Retinal pigment epithelial cell (primary cell): Measurements from ENCODE around the gene PRSS57.

Source experiments
- DNase-seq: peaks from one replicate; pipeline ENCODE4 v3.0.0-alpha.2; 2010; ENCODE audit warnings: low read depth
- H3K4me3 ChIP-seq: 2 replicates; pipeline ENCODE4 v1.5.1; 2011; ENCODE audit warnings: mild to moderate bottlenecking, low read length, control low read depth, moderate library complexity
- TF ChIP-seq, protein P1 (sequence below): conservative IDR thresholded peaks from 2 replicates; pipeline ENCODE4 v1.5.1; 2011; ENCODE audit warnings: low read depth, low read length, control low read depth, inconsistent platforms

The PRSS57 gene

DNA sequence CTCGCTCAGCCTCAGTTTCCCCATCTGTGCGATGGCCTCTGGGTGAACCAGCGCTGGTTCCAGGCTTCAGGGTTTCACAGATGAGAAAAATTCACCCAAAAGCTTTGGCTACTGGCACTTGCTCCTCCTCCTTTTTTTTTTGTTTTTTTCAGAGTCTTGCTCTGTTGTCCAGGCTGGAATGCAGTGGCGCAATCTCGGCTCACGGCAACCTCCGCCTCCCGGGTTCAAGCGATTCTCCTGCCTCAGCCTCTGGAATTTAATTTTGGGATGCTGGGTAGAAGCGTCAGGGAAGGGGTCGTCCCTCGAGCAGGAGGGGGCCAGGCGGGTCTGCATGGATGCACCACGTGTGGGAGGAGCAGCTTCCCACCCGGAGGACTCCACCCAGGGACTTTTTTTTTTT lies 7.0 kb downstream of the PRSS57 start:
- no peak overlapping the region for H3K4me3 ChIP-seq
- TF ChIP-seq, protein P1, sequence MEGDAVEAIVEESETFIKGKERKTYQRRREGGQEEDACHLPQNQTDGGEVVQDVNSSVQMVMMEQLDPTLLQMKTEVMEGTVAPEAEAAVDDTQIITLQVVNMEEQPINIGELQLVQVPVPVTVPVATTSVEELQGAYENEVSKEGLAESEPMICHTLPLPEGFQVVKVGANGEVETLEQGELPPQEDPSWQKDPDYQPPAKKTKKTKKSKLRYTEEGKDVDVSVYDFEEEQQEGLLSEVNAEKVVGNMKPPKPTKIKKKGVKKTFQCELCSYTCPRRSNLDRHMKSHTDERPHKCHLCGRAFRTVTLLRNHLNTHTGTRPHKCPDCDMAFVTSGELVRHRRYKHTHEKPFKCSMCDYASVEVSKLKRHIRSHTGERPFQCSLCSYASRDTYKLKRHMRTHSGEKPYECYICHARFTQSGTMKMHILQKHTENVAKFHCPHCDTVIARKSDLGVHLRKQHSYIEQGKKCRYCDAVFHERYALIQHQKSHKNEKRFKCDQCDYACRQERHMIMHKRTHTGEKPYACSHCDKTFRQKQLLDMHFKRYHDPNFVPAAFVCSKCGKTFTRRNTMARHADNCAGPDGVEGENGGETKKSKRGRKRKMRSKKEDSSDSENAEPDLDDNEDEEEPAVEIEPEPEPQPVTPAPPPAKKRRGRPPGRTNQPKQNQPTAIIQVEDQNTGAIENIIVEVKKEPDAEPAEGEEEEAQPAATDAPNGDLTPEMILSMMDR, result no peak
- no peak for DNase-seq

DNA sequence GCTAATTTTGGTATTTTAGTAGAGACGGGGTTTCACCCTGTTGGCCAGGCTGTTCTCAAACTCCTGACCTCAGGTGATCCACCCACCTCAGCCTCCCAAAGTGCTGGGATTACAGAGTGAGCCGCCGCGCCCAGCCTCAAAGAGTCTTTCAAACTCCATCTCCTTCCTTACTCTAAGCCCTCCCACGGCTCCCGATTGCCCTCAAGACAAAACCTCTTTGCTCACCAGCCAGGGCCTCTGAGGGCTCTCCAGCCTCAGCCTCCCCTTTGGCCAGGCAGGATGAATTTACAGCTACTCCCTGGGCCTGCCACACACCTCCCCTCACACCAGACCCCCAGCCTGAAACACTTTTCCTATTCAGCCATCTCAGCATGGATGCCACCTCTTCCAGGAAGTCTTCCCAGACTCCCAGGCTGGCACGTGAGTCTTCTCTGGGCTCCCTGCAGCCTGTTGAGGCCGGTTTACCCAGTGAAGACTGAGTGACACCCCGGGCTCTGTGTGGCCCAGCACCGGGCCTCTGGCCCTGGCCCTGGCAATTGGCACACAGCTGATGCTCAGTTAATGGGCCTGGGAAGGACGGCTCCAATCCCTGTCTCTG lies 7.6 kb downstream of the PRSS57 start:
- H3K4me3 ChIP-seq, result no peak overlapping the region
- TF ChIP-seq, protein P1, result no peak
- no peak for DNase-seq

DNA sequence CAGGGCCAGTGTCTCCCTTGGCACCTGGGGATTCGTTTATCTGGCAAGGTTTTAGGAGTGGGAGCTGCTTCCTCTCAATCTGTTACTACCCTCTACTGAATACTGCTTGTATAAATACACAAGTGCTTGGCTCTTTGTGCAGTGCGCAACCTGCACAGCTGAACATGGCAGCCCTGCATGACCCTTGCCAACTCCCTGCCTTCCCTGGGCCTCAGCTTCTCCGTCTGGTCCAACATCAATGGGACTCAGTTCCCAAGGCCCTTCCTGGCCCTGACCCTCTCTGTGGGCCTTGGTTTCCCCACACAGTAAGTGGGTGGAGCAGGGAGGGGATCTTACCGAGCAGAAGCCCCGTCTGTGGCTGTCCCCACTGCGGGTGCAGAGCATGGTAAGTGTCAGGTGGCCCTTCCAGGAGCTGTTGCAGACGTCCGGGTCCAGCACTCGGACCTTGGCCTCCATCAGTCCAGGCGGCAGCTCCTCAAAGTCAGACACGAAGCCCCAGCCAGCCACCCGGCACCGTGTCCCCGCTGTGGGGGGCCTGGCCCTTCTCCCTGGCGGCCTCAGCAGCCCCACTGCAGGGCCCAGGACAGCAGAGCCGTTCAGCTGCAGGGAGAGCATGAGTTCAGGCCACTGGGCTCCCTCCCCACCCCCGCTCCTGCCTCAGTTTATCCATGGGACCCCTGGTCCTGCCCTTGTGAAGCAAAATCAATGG lies 8.5 kb downstream of the PRSS57 start:
- H3K4me3 ChIP-seq, result no peak overlapping the region
- DNase-seq, result no peak
- TF ChIP-seq, protein P1, result no peak

DNA sequence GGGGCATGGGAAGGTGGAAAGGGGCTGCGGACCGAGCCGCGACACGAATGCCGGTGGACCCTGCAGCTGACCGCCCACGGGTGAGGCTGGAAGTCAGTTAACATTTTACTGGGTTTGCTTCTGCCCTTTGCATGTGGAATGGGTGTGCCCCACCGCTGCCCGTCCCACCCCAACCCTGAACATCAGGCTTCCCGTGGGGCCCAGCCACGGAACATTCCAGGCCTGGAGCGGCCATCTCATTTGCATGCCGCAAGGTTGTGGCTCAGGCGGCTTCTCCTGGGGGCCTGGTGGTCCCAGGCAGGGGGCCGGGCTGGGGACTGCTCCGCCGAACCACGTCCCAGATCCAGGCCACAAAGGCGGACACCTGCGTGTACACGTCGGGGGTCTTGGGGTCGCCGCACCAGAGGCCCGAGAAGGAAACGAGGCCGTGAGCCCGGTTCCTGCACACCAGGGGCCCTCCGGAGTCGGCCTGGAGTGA lies 9.8 kb downstream of the PRSS57 start:
- DNase-seq, result no peak
- no peak overlapping the region for H3K4me3 ChIP-seq
- TF ChIP-seq, protein P1, result no peak

DNA sequence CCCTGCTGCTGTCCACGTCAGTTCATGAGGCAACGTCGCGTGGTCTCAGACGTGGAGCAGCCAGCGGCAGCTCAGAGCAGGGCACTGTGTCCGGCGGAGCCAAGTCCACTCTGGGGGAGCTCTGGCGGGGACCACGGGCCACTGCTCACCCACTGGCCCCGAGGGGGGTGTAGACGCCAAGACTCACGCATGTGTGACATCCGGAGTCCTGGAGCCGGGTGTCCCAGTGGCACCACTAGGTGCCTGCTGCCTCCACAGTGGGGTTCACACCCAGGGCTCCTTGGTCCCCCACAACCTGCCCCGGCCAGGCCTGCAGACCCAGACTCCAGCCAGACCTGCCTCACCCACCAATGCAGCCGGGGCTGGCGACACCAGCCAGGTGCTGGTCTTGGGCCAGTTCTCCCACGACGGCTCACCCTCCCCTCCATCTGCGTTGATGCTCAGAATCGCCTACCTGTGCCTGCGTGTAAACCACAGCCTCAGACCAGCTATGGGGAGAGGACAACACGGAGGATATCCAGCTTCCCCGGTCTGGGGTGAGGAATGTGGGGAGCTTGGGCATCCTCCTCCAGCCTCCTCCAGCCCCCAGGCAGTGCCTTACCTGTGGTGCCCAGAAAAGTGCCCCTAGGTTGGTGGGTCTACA lies 12.5 kb downstream of the PRSS57 start:
- H3K4me3 ChIP-seq, result no peak overlapping the region
- TF ChIP-seq, protein P1, result no peak

DNA sequence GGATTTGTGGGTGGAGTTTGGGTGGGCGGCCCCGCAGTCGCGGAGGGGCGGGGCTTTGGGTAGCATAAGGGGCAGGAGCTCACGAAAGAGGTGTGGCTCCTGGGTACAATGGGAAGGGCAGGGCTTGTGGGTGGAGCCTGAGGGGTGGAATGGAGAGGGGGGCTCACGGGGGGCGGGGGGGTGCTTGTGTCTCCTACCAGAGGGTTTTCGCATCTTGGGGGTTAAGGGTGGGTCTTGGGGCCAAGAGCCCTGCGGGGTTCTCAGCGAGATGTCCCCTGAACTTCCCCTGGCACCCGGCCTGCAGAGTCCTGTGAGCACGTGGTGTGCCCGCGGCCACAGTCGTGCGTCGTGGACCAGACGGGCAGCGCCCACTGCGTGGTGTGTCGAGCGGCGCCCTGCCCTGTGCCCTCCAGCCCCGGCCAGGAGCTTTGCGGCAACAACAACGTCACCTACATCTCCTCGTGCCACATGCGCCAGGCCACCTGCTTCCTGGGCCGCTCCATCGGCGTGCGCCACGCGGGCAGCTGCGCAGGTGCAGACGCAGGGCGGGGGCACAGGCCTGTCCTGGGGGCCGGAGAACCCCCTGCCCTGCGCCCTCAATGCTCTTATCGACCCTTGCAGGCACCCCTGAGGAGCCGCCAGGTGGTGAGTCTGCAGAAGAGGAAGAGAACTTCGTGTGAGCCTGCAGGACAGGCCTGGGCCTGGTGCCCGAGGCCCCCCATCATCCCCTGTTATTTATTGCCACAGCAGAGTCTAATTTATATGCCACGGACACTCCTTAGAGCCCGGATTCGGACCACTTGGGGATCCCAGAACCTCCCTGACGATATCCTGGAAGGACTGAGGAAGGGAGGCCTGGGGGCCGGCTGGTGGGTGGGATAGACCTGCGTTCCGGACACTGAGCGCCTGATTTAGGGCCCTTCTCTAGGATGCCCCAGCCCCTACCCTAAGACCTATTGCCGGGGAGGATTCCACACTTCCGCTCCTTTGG lies 13.9 kb downstream of the PRSS57 start:
- no peak overlapping the region for H3K4me3 ChIP-seq
- no peak for DNase-seq
- TF ChIP-seq, protein P1, result no peak

More for the DNA sequence above, 12.5 kb downstream of the PRSS57 start:
- DNase-seq, result no peak
